IMR-90 (cell line): ENCODE measurements around the gene TBC1D9B. TPM values are rescaled to one million over a fixed set of nuclear protein-coding genes. Genes with fewer than 3 reads are reported as not detected.

ENCODE experiments used
- ATAC-seq: fragments of 200-7000 bp; cut with Tn5 transposase; 2 replicates; pipeline ENCODE4 v1.9.1; 2020; ENCODE audit warnings: low read depth, mild to moderate bottlenecking, moderate library complexity
- BruUV-seq: library from RNA; stranded (reverse); fragments of 400-500 nt; replicated peaks from 2 replicates; lab custom pipeline; 2021; lab: Mats Ljungman, UMichigan
- CTCF ChIA-PET: fragments of 300-600 bp; formaldehyde crosslinking; extraction: SDS; loops from one replicate; lab custom pipeline; 2021; ENCODE audit warnings: antibody characterized with exemption; lab: Yijun Ruan, JAX
- POLR2A ChIA-PET: fragments of 300-600 bp; sonication (Branson Sonifier 250); formaldehyde crosslinking; loops from one replicate; lab custom pipeline; 2022; ENCODE audit warnings: antibody characterized with exemption; ENCODE audit not compliant: unreplicated experiment; lab: Charles Lee
- DNase-seq: peaks from one replicate; pipeline ENCODE4 v3.0.0; 2013
- H2AFZ ChIP-seq: replicated peaks from 2 replicates; pipeline ENCODE3; 2013; ENCODE audit warnings: low read length, mild to moderate bottlenecking; ENCODE audit not compliant: poor library complexity
- H2AK5ac ChIP-seq: 2 replicates; pipeline ENCODE4 v1.6.1; 2013; ENCODE audit warnings: low read depth, low read length, inconsistent platforms
- H2AK9ac ChIP-seq: replicated peaks from 2 replicates; pipeline ENCODE3; 2013; ENCODE audit warnings: mild to moderate bottlenecking, low read depth, low read length, moderate library complexity; ENCODE audit not compliant: poor library complexity
- H2BK120ac ChIP-seq: 2 replicates; pipeline ENCODE4 v1.6.1; 2013; ENCODE audit warnings: low read depth, low read length, inconsistent platforms
- H2BK15ac ChIP-seq: 3 replicates; pipeline ENCODE4 v1.6.1; 2013; ENCODE audit warnings: low read depth, low read length, inconsistent platforms
- H2BK20ac ChIP-seq: 2 replicates; pipeline ENCODE4 v1.6.1; 2013; ENCODE audit warnings: low read depth, mild to moderate bottlenecking, inconsistent platforms, low read length, moderate library complexity
- H2BK5ac ChIP-seq: 2 replicates; pipeline ENCODE4 v1.6.1; 2013; ENCODE audit warnings: mild to moderate bottlenecking, low read depth, low read length, inconsistent platforms; ENCODE audit not compliant: poor library complexity, severe bottlenecking
- H3K14ac ChIP-seq: replicated peaks from 2 replicates; pipeline ENCODE4 v1.6.1; 2013; ENCODE audit warnings: low read depth, low read length, inconsistent platforms
- H3K18ac ChIP-seq: 2 replicates; pipeline ENCODE4 v1.6.1; 2013; ENCODE audit warnings: low read depth, low read length, control low read depth
- H3K23ac ChIP-seq: 2 replicates; pipeline ENCODE4 v1.6.1; 2013; ENCODE audit warnings: low read depth, low read length, inconsistent platforms
- H3K27ac ChIP-seq: 2 replicates; pipeline ENCODE4 v1.5.1; 2013; ENCODE audit warnings: mild to moderate bottlenecking, control low read depth, low read length; ENCODE audit not compliant: insufficient read depth
- H3K27me3 ChIP-seq: 2 replicates; pipeline ENCODE4 v1.6.1; 2013; ENCODE audit warnings: low read length; ENCODE audit not compliant: control insufficient read depth, insufficient read depth
- H3K36me3 ChIP-seq: 2 replicates; pipeline ENCODE4 v1.6.1; 2013; ENCODE audit warnings: low read length, mixed read lengths; ENCODE audit not compliant: control insufficient read depth, insufficient read depth
- H3K4ac ChIP-seq: 2 replicates; pipeline ENCODE4 v1.6.1; 2013; ENCODE audit warnings: low read depth, low read length, inconsistent platforms
- H3K4me1 ChIP-seq: 2 replicates; pipeline ENCODE4 v1.6.1; 2013; ENCODE audit warnings: low read length, mixed read lengths; ENCODE audit not compliant: control insufficient read depth, insufficient read depth
- H3K4me2 ChIP-seq: 2 replicates; pipeline ENCODE4 v1.6.1; 2013; ENCODE audit warnings: low read depth, mild to moderate bottlenecking, control low read depth, low read length, moderate library complexity
- H3K4me3 ChIP-seq: 2 replicates; pipeline ENCODE4 v1.5.1; 2013; ENCODE audit warnings: low read depth, mild to moderate bottlenecking, control low read depth, low read length, moderate library complexity; ENCODE audit not compliant: insufficient read depth
- H3K56ac ChIP-seq: 2 replicates; pipeline ENCODE4 v1.6.1; 2013; ENCODE audit warnings: low read length, inconsistent platforms; ENCODE audit not compliant: insufficient read depth; ENCODE audit errors: extremely low read depth
- H3K79me1 ChIP-seq, 2 experiments: 2 replicates each; pipeline ENCODE4 v1.6.1; 2013; ENCODE audit warnings: low read length in 2 of 2, inconsistent platforms in 1 of 2, low read depth in 1 of 2
- H3K9ac ChIP-seq: 2 replicates; pipeline ENCODE4 v1.6.1; 2013; ENCODE audit warnings: low read depth, low read length, control low read depth
- H3K9me1 ChIP-seq: 2 replicates; pipeline ENCODE4 v1.6.1; 2013; ENCODE audit warnings: low read length, inconsistent platforms; ENCODE audit not compliant: insufficient read depth
- H3K9me3 ChIP-seq: 2 replicates; pipeline ENCODE4 v1.6.1; 2013; ENCODE audit warnings: low read length; ENCODE audit not compliant: control insufficient read depth, insufficient read depth
- H4K20me1 ChIP-seq: 2 replicates; pipeline ENCODE4 v1.6.1; 2013; ENCODE audit warnings: low read length, inconsistent platforms; ENCODE audit not compliant: insufficient read depth
- H4K5ac ChIP-seq: 2 replicates; pipeline ENCODE4 v1.6.1; 2013; ENCODE audit warnings: mild to moderate bottlenecking, low read depth, low read length, control low read depth
- H4K8ac ChIP-seq, 2 experiments: 2 replicates each; pipeline ENCODE4 v1.6.1; 2013; ENCODE audit warnings: low read depth in 2 of 2, low read length in 2 of 2, control low read depth in 1 of 2, inconsistent platforms in 1 of 2
- H4K91ac ChIP-seq: 2 replicates; pipeline ENCODE4 v1.6.1; 2013; ENCODE audit warnings: low read depth, low read length, inconsistent platforms; ENCODE audit not compliant: insufficient read depth
- BHLHE40 ChIP-seq: fragments of 150-350 bp; IDR thresholded peaks from 2 replicates; pipeline ENCODE4 v1.6.1; 2016; ENCODE audit warnings: mild to moderate bottlenecking, low read depth, low read length
- CHD1 ChIP-seq: IDR thresholded peaks from 2 replicates; pipeline ENCODE4 v1.6.1; 2012; ENCODE audit warnings: low read depth, low read length, improper control_type of control experiment
- FOS ChIP-seq: fragments of 150-350 bp; IDR thresholded peaks from 2 replicates; pipeline ENCODE4 v1.6.1; 2016; ENCODE audit warnings: low read depth, low read length
- MAFK ChIP-seq: IDR thresholded peaks from 2 replicates; pipeline ENCODE4 v1.6.1; 2012; ENCODE audit warnings: low read depth, low read length, improper control_type of control experiment
- MAZ ChIP-seq: IDR thresholded peaks from 2 replicates; pipeline ENCODE4 v1.6.1; 2012; ENCODE audit warnings: low read depth, mild to moderate bottlenecking, low read length, improper control_type of control experiment, moderate library complexity, borderline replicate concordance
- MXI1 ChIP-seq: IDR thresholded peaks from 2 replicates; pipeline ENCODE4 v1.6.1; 2012; ENCODE audit warnings: low read depth, mild to moderate bottlenecking, low read length, moderate library complexity, borderline replicate concordance
- NFE2L2 ChIP-seq: fragments of 150-350 bp; IDR thresholded peaks from 2 replicates; pipeline ENCODE4 v1.6.1; 2016; ENCODE audit warnings: low read depth, mild to moderate bottlenecking, low read length
- POLR2A ChIP-seq: IDR thresholded peaks from 2 replicates; pipeline ENCODE4 v1.6.1; 2012; ENCODE audit warnings: mild to moderate bottlenecking, low read depth, low read length
- RAD21 ChIP-seq: IDR thresholded peaks from 2 replicates; pipeline ENCODE4 v1.6.1; 2012; ENCODE audit warnings: low read length, improper control_type of control experiment
- RFX5 ChIP-seq: IDR thresholded peaks from 2 replicates; pipeline ENCODE4 v1.8.0; 2012; ENCODE audit warnings: low read depth, mild to moderate bottlenecking, low read length, moderate library complexity
- SMC3 ChIP-seq: fragments of 150-350 bp; IDR thresholded peaks from 2 replicates; pipeline ENCODE4 v1.6.1; 2016; ENCODE audit warnings: low read depth, mild to moderate bottlenecking, antibody characterized with exemption, low read length, moderate library complexity
- WGBS, 2 experiments: methylation state at CpG; one replicate each; pipeline versions ENCODE4 v1.1.5 to v1.1.7; 2013; ENCODE audit warnings: missing lambda C conversion rate in 2 of 2; ENCODE audit not compliant: insufficient read length in 1 of 2; ENCODE audit errors: extremely low coverage in 2 of 2; 5-methylcytosine and 5-hydroxymethylcytosine counted together
- dilution Hi-C: fragments of 300-500 bp; cut with HindIII; formaldehyde crosslinking; loops from one replicate; pipeline ENCODE4 v1.14.3; 2018; ENCODE audit warnings: low sequenced_read_pairs; ENCODE audit not compliant: unreplicated experiment
- in situ Hi-C: fragments of 300-500 bp; cut with MboI; formaldehyde crosslinking; loops from 3 replicates; pipeline ENCODE4 v1.14.3; 2019; ENCODE audit warnings: low sequenced_read_pairs, inconsistent platforms, mixed read lengths
- intact Hi-C: fragments of 100-400 bp; cut with micrococcal nuclease; formaldehyde crosslinking; loops from 2 replicates; pipeline ENCODE4 v1.10.0; 2022
- polyA plus RNA-seq, 3 experiments: library from polyadenylated mRNA; depleted of rRNA; stranded (reverse); fragments of >200 nt; gene quantifications; 2 replicates each; pipeline ENCODE4 v1.2.3, GENCODE V29; 2012; ENCODE audit warnings: low replicate concordance in 1 of 3
- total RNA-seq: library from RNA; depleted of rRNA; stranded (reverse); fragments of >200 nt; gene quantifications from 2 replicates; pipeline ENCODE4 v1.2.3, GENCODE V29; 2012
- TF ChIP-seq, protein P1 (sequence below): conservative IDR thresholded peaks from 2 replicates; pipeline ENCODE4 v1.5.1; 2012; ENCODE audit warnings: mild to moderate bottlenecking, low read depth, low read length, improper control_type of control experiment
- TF ChIP-seq, protein P2 (sequence below): fragments of 150-350 bp; IDR thresholded peaks from 2 replicates; pipeline ENCODE4 v1.6.1; 2016; ENCODE audit warnings: low read depth, mild to moderate bottlenecking, low read length, moderate library complexity, borderline replicate concordance

Gene TBC1D9B
- total and polyA plus RNA-seq, 2 of the 4 experiments (the other 2 are of a cell fraction), result 58.6 to 78.1 TPM

DNA sequence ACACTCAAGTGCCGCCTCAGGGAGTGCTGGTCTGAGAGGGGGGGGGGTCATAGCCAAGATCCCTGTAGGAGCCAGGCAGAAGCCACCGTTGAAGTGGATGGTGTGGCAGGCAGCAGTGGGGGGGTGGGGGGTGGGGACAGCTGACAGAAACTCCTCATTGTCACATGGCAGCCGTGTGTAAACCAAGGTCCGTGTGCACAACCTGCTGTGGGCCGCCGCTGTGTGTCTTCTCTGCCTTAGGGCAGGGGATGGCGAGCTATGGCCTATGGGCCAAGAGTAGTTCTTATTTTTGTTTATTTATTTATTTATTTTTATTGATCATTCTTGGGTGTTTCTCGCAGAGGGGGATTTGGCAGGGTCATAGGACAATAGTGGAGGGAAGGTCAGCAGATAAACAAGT is 73.6 kb downstream of the TBC1D9B start:
- no peak overlapping the region for H3K56ac ChIP-seq
- TF ChIP-seq POLR2A (no peak), MAZ (no peak), CHD1 (no peak), FOS (no peak), BHLHE40 (no peak), SMC3 (no peak), MAFK (no peak), NFE2L2 (no peak), RFX5 (no peak), MXI1 (no peak), RAD21 (no peak)
- TF ChIP-seq, protein P1, sequence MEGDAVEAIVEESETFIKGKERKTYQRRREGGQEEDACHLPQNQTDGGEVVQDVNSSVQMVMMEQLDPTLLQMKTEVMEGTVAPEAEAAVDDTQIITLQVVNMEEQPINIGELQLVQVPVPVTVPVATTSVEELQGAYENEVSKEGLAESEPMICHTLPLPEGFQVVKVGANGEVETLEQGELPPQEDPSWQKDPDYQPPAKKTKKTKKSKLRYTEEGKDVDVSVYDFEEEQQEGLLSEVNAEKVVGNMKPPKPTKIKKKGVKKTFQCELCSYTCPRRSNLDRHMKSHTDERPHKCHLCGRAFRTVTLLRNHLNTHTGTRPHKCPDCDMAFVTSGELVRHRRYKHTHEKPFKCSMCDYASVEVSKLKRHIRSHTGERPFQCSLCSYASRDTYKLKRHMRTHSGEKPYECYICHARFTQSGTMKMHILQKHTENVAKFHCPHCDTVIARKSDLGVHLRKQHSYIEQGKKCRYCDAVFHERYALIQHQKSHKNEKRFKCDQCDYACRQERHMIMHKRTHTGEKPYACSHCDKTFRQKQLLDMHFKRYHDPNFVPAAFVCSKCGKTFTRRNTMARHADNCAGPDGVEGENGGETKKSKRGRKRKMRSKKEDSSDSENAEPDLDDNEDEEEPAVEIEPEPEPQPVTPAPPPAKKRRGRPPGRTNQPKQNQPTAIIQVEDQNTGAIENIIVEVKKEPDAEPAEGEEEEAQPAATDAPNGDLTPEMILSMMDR, result no peak
- TF ChIP-seq, protein P2, sequence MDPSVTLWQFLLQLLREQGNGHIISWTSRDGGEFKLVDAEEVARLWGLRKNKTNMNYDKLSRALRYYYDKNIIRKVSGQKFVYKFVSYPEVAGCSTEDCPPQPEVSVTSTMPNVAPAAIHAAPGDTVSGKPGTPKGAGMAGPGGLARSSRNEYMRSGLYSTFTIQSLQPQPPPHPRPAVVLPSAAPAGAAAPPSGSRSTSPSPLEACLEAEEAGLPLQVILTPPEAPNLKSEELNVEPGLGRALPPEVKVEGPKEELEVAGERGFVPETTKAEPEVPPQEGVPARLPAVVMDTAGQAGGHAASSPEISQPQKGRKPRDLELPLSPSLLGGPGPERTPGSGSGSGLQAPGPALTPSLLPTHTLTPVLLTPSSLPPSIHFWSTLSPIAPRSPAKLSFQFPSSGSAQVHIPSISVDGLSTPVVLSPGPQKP, result no peak
- H3K27me3 ChIP-seq, result no peaks in the 10 kb centered on the region
- peaks cover 80% of the 10 kb centered on the region for H4K20me1 ChIP-seq
- dilution Hi-C loops, result no loop called here
- POLR2A ChIA-PET, result no interaction called here
- peaks cover 18 to 56% of the 10 kb centered on the region in 2 experiments for H3K79me1 ChIP-seq
- no peak overlapping the region for H4K91ac ChIP-seq
- H3K9me1 ChIP-seq, result peaks cover under 1% of the 10 kb centered on the region
- H2BK20ac ChIP-seq, result no peak overlapping the region
- H3K36me3 ChIP-seq, result peaks cover 75% of the 10 kb centered on the region
- H3K27ac ChIP-seq, result no peak overlapping the region
- H3K4me3 ChIP-seq, result no peak overlapping the region
- CTCF ChIA-PET, result no interaction called here
- H2AK5ac ChIP-seq, result no peak overlapping the region
- no peak overlapping the region for H2BK5ac ChIP-seq
- no peak overlapping the region for H3K4ac ChIP-seq
- no peaks in the 10 kb centered on the region for H3K4me1 ChIP-seq
- H3K18ac ChIP-seq, result no peak overlapping the region
- H4K5ac ChIP-seq, result no peak overlapping the region
- no peak overlapping the region for H3K14ac ChIP-seq
- H2AFZ ChIP-seq, result no peak overlapping the region
- BruUV-seq, result no TSS peak
- H2BK120ac ChIP-seq, result no peak overlapping the region
- no peak overlapping the region for H3K4me2 ChIP-seq
- no peak overlapping the region for H2AK9ac ChIP-seq
- intact Hi-C loops, result no loop called here
- DNase-seq (no peak), ATAC-seq (no peak)
- in situ Hi-C loops, result no loop called here
- no peak overlapping the region for H4K8ac ChIP-seq
- H3K9ac ChIP-seq, result no peak overlapping the region
- H3K23ac ChIP-seq, result no peak overlapping the region
- no CpG with 5 or more reads among the region's 8 CpGs for WGBS, 2 experiments
- no peaks in the 10 kb centered on the region for H3K9me3 ChIP-seq
- H2BK15ac ChIP-seq, result no peak overlapping the region
